H9 (cell line): ENCODE data around the gene MSI2. TPM values are rescaled to one million over a fixed set of nuclear protein-coding genes. Genes with fewer than 3 reads are reported as not detected.

Experiments
- DNase-seq: peaks from one replicate; pipeline ENCODE4 v3.0.0-alpha.2; 2017
- H2AFZ ChIP-seq: one replicate; pipeline ENCODE4 v1.6.1; 2013; ENCODE audit warnings: mild to moderate bottlenecking, low read length, control low read depth, moderate library complexity
- H2AK5ac ChIP-seq: 2 replicates; pipeline ENCODE4 v1.6.1; 2013; ENCODE audit warnings: low read length, control low read depth, mixed read lengths; ENCODE audit not compliant: insufficient read length
- H2BK120ac ChIP-seq: one replicate; pipeline ENCODE4 v1.6.1; 2013; ENCODE audit warnings: low read depth, mild to moderate bottlenecking, low read length, control low read depth, inconsistent platforms; ENCODE audit not compliant: poor library complexity, severe bottlenecking
- H2BK12ac ChIP-seq: 2 replicates; pipeline ENCODE4 v1.6.1; 2013; ENCODE audit warnings: low read length, control low read depth, mixed read lengths, low read depth; ENCODE audit not compliant: insufficient read length
- H2BK15ac ChIP-seq: 2 replicates; pipeline ENCODE4 v1.6.1; 2013; ENCODE audit warnings: low read depth, low read length, control low read depth
- H2BK20ac ChIP-seq: one replicate; pipeline ENCODE4 v1.6.1; 2013; ENCODE audit warnings: low read depth, mild to moderate bottlenecking, low read length, control low read depth, inconsistent platforms; ENCODE audit not compliant: poor library complexity, severe bottlenecking
- H2BK5ac ChIP-seq: 2 replicates; pipeline ENCODE4 v1.6.1; 2013; ENCODE audit warnings: low read length, control low read depth, mixed read lengths; ENCODE audit not compliant: insufficient read length
- H3K14ac ChIP-seq: 2 replicates; pipeline ENCODE4 v1.6.1; 2013; ENCODE audit warnings: low read length, control low read depth; ENCODE audit not compliant: insufficient read depth
- H3K18ac ChIP-seq: 2 replicates; pipeline ENCODE4 v1.6.1; 2013; ENCODE audit warnings: low read depth, mild to moderate bottlenecking, mixed read lengths, low read length, control low read depth; ENCODE audit not compliant: insufficient read length
- H3K23ac ChIP-seq: 2 replicates; pipeline ENCODE4 v1.6.1; 2013; ENCODE audit warnings: low read length, control low read depth, mixed read lengths, low read depth; ENCODE audit not compliant: insufficient read length
- H3K23me2 ChIP-seq: 2 replicates; pipeline ENCODE4 v1.6.1; 2013; ENCODE audit warnings: low read depth, mild to moderate bottlenecking, mixed read lengths, low read length, control low read depth; ENCODE audit not compliant: insufficient read length, poor library complexity, severe bottlenecking
- H3K27ac ChIP-seq: 2 replicates; pipeline ENCODE4 v1.5.1; 2013; ENCODE audit warnings: low read length, control low read depth, mixed read lengths, low read depth; ENCODE audit not compliant: insufficient read length
- H3K27me3 ChIP-seq: 2 replicates; pipeline ENCODE4 v1.6.1; 2013; ENCODE audit warnings: low read length, control low read depth, inconsistent platforms; ENCODE audit not compliant: insufficient read depth
- H3K4ac ChIP-seq: 2 replicates; pipeline ENCODE4 v1.6.1; 2013; ENCODE audit warnings: low read depth, mild to moderate bottlenecking, control low read depth, inconsistent platforms, low read length, moderate library complexity
- H3K4me1 ChIP-seq: 2 replicates; pipeline ENCODE4 v1.6.1; 2013; ENCODE audit warnings: low read length, control low read depth, inconsistent platforms; ENCODE audit not compliant: insufficient read depth
- H3K4me2 ChIP-seq: 2 replicates; pipeline ENCODE4 v1.6.1; 2013; ENCODE audit warnings: low read length, control low read depth, mixed read lengths; ENCODE audit not compliant: insufficient read length, insufficient read depth
- H3K56ac ChIP-seq: 2 replicates; pipeline ENCODE4 v1.6.1; 2013; ENCODE audit warnings: low read depth, mild to moderate bottlenecking, mixed read lengths, low read length, control low read depth; ENCODE audit not compliant: insufficient read length
- H3K79me1 ChIP-seq: 2 replicates; pipeline ENCODE4 v1.6.1; 2013; ENCODE audit warnings: low read depth, mild to moderate bottlenecking, moderate library complexity, low read length, control low read depth, inconsistent platforms; ENCODE audit not compliant: insufficient read depth, poor library complexity, severe bottlenecking
- H3K79me2 ChIP-seq: 2 replicates; pipeline ENCODE4 v1.6.1; 2013; ENCODE audit warnings: low read length, control low read depth, inconsistent platforms; ENCODE audit not compliant: insufficient read depth
- H3K9ac ChIP-seq: 2 replicates; pipeline ENCODE4 v1.6.1; 2013; ENCODE audit warnings: low read length, control low read depth, mixed read lengths; ENCODE audit not compliant: insufficient read length; ENCODE audit errors: extremely low read depth
- H3K9me3 ChIP-seq: one replicate; pipeline ENCODE4 v1.6.1; 2013; ENCODE audit warnings: low read depth, low read length, inconsistent platforms; ENCODE audit not compliant: control insufficient read depth
- H3T11ph ChIP-seq: one replicate; pipeline ENCODE4 v1.6.1; 2013; ENCODE audit warnings: mild to moderate bottlenecking, low read length, control low read depth, inconsistent platforms
- H4K20me1 ChIP-seq: one replicate; pipeline ENCODE4 v1.6.1; 2013; ENCODE audit not compliant: control insufficient read depth, insufficient read length, insufficient read depth
- H4K5ac ChIP-seq: 2 replicates; pipeline ENCODE4 v1.6.1; 2013; ENCODE audit warnings: low read depth, mild to moderate bottlenecking, mixed read lengths, low read length, control low read depth; ENCODE audit not compliant: insufficient read length
- H4K8ac ChIP-seq: replicated peaks from 2 replicates; pipeline ENCODE4 v1.6.1; 2013; ENCODE audit warnings: low read length, control low read depth, mixed read lengths, low read depth; ENCODE audit not compliant: insufficient read length
- H4K91ac ChIP-seq: 2 replicates; pipeline ENCODE4 v1.6.1; 2013; ENCODE audit warnings: low read depth, mild to moderate bottlenecking, moderate library complexity, mixed read lengths, low read length, control low read depth; ENCODE audit not compliant: insufficient read length
- H3K27ac Mint-ChIP-seq, 3 experiments: 2 replicates in 2 of 3; 3 replicates in 1 of 3; pipeline ENCODE4 v1.8.0; 2020 to 2021; ENCODE audit warnings: mixed read lengths in 3 of 3, mild to moderate bottlenecking in 1 of 3, moderate library complexity in 1 of 3
- H3K27me3 Mint-ChIP-seq: 2 replicates; pipeline ENCODE4 v1.8.0; 2021; ENCODE audit warnings: low read depth, mild to moderate bottlenecking, moderate library complexity, mixed read lengths
- H3K36me3 Mint-ChIP-seq, 3 experiments: 2 replicates in 2 of 3; 3 replicates in 1 of 3; pipeline ENCODE4 v1.8.0; 2020 to 2021; ENCODE audit warnings: low read depth in 3 of 3, mixed read lengths in 3 of 3; ENCODE audit not compliant: insufficient read depth in 1 of 3
- H3K4me1 Mint-ChIP-seq, 2 experiments: 2 replicates each; pipeline ENCODE4 v1.8.0; 2020; ENCODE audit warnings: mixed read lengths in 2 of 2
- H3K4me3 Mint-ChIP-seq, 2 experiments: 2 replicates in 1 of 2; 3 replicates in 1 of 2; pipeline ENCODE4 v1.8.0; 2020 to 2021; ENCODE audit warnings: mild to moderate bottlenecking in 2 of 2, mixed read lengths in 2 of 2, moderate library complexity in 1 of 2
- H3K9me3 Mint-ChIP-seq, 2 experiments: 2 replicates in 1 of 2; 3 replicates in 1 of 2; pipeline ENCODE4 v1.8.0; 2020; ENCODE audit warnings: mild to moderate bottlenecking in 2 of 2, mixed read lengths in 2 of 2, moderate library complexity in 1 of 2
- CTCF ChIP-seq: fragments of 200-600 bp; sonication (generic); conservative IDR thresholded peaks from 3 replicates; pipeline ENCODE4 v1.8.0; 2021; ENCODE audit warnings: antibody characterized with exemption, mild to moderate bottlenecking
- WGBS: extraction: QIAGEN DNeasy Blood & Tissue Kit; methylation state at CpG from one replicate; pipeline ENCODE4 v1.1.7; 2013; ENCODE audit warnings: missing lambda C conversion rate, low lambda C conversion rate, mixed read lengths; ENCODE audit not compliant: insufficient read length; ENCODE audit errors: extremely low coverage; 5-methylcytosine and 5-hydroxymethylcytosine counted together
- total RNA-seq: library from RNA; stranded (reverse); gene quantifications from 2 replicates; pipeline ENCODE4 v1.2.1, GENCODE V29; 2021

MSI2 gene
- total RNA-seq, 1 experiment from 2014 or later, result 98.5 TPM

GRCh38 chr17:57605675-57606105 lies 349.4 kb downstream of the MSI2 start:
- Histone ChIP-seq H3K56ac (no peak overlapping the region), H3K4ac (no peak overlapping the region), H3K14ac (0 out of 2 replicates have a peak overlapping the region, but pooled peaks have one; percentile 8), H2AK5ac (no peak overlapping the region), H3K9me3 (no peaks in the 10 kb centered on the region), H3K18ac (no peak overlapping the region), H3K27me3 (no peaks in the 10 kb centered on the region), H4K91ac (no peak overlapping the region), H2BK12ac (no peak overlapping the region), H4K20me1 (no peaks in the 10 kb centered on the region), H2AFZ (no peak overlapping the region), H3K23me2 (no peaks in the 10 kb centered on the region), H3T11ph (no peak overlapping the region), H2BK120ac (no peak overlapping the region), H3K4me2 (no peak overlapping the region), H2BK5ac (no peak overlapping the region), H4K8ac (no peak overlapping the region), H3K27ac (no peak overlapping the region), H3K4me1 (peaks cover 3% of the 10 kb centered on the region; the same call in 1 of the 2 replicates), H3K79me2 (no peaks in the 10 kb centered on the region), H4K5ac (no peak overlapping the region), H3K23ac (no peak overlapping the region), H3K9ac (no peak overlapping the region), H2BK20ac (no peak overlapping the region), H2BK15ac (no peak overlapping the region), H3K79me1 (no peaks in the 10 kb centered on the region)
- no peak for TF ChIP-seq CTCF
- H3K4me3 Mint-ChIP-seq, result no peak overlapping the region
- H3K36me3 Mint-ChIP-seq, result peaks cover 0 to 3% (median 2%) of the 10 kb centered on the region in 3 experiments; a peak in 2 of 7 replicates
- no peaks in the 10 kb centered on the region for H3K27me3 Mint-ChIP-seq
- H3K9me3 Mint-ChIP-seq, result no peaks in the 10 kb centered on the region
- no peak for DNase-seq
- WGBS, result no CpG with 5 or more reads among the region's 5 CpGs
- peak overlapping the region in 2 of 3 experiments; percentile 75 to 79; a peak in 4 of 7 replicates for H3K27ac Mint-ChIP-seq
- peaks cover 62 to 63% of the 10 kb centered on the region in 2 experiments for H3K4me1 Mint-ChIP-seq
